HG02759 (cell line): Measurements from ENCODE around the gene FXYD1.
"Not testable (repeated sequence)": the region's sequence is repeated elsewhere in the genome, so short reads cannot be mapped to it uniquely, and the experiment has no call there.

Source experiments
- ATAC-seq: cut with Tn5 transposase; IDR thresholded peaks from one replicate; pipeline ENCODE4 v1.9.1; 2021; ENCODE audit warnings: mild to moderate bottlenecking, moderate library complexity; ENCODE audit not compliant: unreplicated experiment

FXYD1 gene

DNA sequence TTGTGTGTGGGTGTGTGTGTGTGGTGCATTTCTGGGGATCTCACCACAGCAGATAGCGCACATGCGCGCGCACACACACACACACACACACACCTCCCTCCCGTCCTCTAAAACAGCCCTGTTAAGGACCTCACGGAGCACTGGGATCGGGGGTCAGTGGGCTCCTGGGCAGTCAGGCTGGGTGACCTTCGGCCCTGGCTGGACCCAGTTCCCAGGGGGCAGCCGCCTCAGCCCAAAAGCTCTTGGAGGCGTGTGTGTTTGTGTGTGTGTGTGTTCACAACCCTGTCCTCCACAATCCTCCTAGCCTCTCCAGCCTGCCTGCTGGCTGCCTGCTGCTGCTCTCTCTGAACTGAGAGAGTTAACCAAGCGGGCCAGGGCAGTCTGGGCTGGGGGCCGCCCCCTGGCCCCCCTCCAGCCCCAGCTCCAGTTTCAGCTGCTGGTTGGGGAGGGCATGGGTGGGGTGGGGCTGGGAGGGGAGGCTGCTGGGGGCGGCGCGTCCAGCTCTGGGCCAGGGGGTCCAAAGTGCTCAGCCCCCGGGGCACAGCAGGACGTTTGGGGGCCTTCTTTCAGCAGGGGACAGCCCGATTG is at the start of gene FXYD1:
FXYD1 (plus strand) TSS at position 520 of the 588 bp plus-strand sequence. CDS start 1,256 bp downstream, outside the sequence.
- no peak for ATAC-seq

- no peak for ATAC-seq
These were observed 49.1 kb upstream of the FXYD1 start for GRCh38 chr19:35089554-35089953.

- no peak for ATAC-seq
These were observed 48.5 kb upstream of the FXYD1 start for GRCh38 chr19:35090160-35090505.

DNA sequence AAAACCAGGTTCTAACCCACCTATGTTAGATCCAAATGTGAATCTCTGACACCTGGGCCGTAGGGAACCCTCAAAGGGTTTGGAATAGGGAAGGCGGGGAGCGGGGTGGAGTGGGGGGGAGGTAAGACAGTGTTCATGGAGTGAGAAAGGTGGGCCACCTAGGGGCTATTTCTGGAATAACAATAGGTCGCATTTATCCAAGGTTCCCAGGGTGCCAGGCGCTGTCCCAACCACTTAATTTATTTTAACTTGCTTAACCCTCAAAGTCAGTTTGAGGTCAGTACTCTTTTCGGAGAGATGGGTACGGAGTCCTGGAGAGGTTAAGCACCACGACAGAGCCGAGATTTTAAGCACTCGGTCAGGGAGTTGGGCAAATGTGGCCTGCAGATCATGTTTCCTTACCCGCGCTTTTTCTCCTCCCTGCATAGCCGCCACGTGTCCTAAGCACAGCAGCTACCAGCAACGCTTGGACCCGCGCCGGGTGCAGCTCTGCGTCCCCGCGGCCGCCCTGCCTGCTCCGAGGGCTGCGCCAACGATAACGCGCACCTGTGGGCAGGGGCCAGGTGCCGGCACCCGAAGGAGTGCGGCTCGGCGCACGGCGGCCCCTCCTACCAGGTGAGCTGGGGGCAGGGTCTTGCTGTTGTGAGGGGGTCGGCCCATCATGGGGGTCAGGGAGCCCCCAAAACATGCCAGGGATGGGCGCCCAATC is 48.0 kb upstream of the FXYD1 start:
- no peak for ATAC-seq

- ATAC-seq, result no peak
These were observed 45.2 kb upstream of the FXYD1 start for GRCh38 chr19:35093430-35093829.

- no peak for ATAC-seq
These were observed 44.5 kb upstream of the FXYD1 start for GRCh38 chr19:35093941-35094647.

GRCh38 chr19:35094656-35095055 is 44.0 kb upstream of the FXYD1 start:
- ATAC-seq, result no peak

GRCh38 chr19:35095667-35096368 is 42.8 kb upstream of the FXYD1 start:
- ATAC-seq, result no peak

- no peak for ATAC-seq
These were observed 40.1 kb upstream of the FXYD1 start for GRCh38 chr19:35098413-35099049.

DNA sequence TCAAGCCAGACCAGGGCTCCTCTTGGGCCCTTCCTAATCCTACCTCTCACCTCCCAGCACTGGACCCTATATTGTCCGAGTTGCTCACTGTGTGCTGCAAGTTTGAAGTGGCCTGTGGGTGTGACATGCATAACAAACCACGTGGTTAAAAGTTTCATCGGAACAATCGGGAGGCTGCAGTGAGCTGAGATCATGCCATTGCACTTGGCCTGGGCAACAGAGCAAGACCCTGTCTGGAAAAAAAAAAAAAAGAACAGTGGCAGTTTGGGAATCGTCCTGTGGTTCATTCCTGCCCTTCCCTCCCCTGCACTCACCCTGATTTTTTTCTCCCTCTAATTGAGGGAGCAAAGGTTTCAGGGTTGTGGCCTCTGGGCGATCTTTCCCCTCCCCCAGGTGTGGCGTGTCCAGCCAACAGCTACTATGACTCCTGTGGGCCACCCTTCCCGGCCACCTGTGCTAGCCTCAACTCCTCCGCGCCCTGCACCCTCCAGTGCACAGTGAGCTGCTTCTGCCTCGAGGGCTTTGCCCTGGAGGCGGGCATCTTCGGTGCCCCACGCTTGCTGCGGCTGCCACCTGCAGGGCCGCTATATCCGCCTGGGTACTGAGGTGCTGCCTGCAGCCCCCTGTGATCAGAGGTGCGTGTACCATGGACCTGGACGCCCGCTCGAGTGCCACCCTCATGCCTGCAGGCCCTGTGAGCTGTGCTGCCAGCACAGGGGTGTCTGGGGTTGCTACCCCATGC is 39.3 kb upstream of the FXYD1 start:
- ATAC-seq, result no peak

- ATAC-seq, result no peak
These were observed 38.7 kb upstream of the FXYD1 start for GRCh38 chr19:35099897-35100275.

DNA sequence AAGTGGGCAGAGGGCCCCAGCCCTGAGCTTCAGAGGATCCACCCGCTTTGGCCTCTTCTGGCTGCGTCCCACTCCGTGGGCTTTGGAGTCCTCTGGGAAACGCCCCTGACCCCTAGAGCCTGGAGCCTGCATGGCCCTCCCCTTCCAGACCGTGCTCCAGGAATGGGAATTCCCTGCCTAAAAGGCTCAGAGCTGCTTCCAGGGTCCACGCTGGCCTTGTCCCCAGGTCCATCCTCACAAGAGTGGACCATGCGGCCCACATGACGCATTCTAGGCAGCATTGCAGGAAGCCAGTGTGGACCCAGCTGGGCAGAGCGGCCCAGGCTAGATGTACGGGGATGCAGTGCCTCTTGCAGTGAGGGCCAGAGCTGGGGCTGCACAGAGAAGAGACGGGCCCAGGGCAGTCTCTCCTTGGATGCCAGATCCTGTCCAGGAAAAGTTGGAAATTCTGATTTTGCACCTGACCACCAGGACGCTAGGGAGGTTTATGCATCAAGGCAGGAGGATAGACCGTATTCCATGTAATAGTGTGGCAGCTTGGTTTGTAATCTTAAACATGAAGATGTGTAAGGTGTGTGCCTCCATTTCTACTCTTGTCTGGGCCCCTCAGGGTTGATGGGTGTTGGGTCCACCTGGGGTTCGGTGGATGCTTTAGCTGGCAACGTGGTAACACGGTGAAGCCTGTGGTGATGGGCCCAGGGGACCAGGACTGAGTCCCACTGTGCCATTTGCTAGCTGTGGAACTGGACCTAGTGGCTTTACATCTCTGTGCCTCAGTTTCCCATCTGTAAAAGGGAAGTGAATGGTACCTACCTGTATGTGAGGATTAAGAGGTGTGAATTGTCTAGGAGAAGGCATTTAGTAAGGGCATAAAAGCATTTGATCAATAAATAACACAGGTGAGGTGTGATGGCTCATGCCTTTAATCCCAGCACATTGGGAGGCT is 37.8 kb upstream of the FXYD1 start:
- ATAC-seq, result no peak

- not testable (repeated sequence) for ATAC-seq
These were observed 36.7 kb upstream of the FXYD1 start for GRCh38 chr19:35101949-35102348.

DNA sequence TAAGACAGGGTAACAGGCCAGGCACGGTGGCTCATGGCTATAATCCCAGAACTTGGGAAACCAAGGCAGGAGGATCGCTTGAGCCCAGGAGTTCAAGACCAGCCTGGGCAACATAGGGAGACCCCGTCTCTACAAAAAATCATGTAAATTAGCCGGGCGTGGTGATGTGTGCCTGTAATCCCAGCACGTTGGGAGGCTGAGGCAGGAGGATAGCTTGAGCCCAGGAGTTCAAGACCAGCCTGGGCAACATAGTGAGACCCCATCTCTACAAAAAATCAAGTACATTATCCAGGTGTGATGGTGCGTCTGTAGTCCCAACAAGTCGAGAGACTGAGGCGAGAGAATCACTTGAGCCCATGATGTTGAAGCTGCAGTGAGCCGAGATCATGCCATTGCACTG is 35.0 kb upstream of the FXYD1 start:
- not testable (repeated sequence) for ATAC-seq

GRCh38 chr19:35104361-35104760 is 34.3 kb upstream of the FXYD1 start:
- no peak for ATAC-seq

- ATAC-seq, result no peak
These were observed 33.6 kb upstream of the FXYD1 start for GRCh38 chr19:35105047-35105410.

GRCh38 chr19:35105411-35106290 is 33.0 kb upstream of the FXYD1 start:
- ATAC-seq, result no peak

DNA sequence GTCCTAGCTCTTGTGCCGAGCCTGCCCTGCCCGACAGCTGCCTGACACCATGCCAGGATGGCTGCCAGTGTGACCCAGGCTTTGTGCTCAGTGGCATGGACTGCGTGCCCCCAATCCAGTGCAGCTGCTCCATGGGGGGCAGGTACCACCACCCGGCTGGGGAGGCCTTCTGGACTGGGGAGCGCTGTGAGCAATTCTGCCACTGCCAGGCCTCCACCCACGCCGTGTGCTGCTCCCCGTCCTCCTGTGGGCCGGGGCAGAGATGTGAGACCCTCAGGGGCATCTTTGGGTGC is 32.4 kb upstream of the FXYD1 start:
- no peak for ATAC-seq
